DOHH2 (cell line): ENCODE data around the gene KRT73.

Experiments
- CTCF ChIP-seq: fragments of 200-600 bp; sonication (generic); IDR thresholded peaks from one replicate; pipeline ENCODE4 v1.5.1; 2014; ENCODE audit warnings: antibody characterized with exemption, mild to moderate bottlenecking, low read depth, low read length; ENCODE audit not compliant: poor library complexity, severe bottlenecking
- EZH2phosphoT487 ChIP-seq: fragments of 200-600 bp; sonication (generic); IDR thresholded peaks from 2 replicates; pipeline ENCODE4 v1.6.1; 2017; ENCODE audit warnings: borderline replicate concordance, mild to moderate bottlenecking, antibody characterized with exemption, low read length, moderate library complexity, mixed read lengths

GRCh38 chr12:52575948-52576347 is 42.4 kb downstream of the KRT73 start:
- TF ChIP-seq CTCF, result no peak
- TF ChIP-seq EZH2phosphoT487, result no peak
